Panc1 (cell line): ENCODE results near the gene CTAG2. TPM values are rescaled to one million over a fixed set of nuclear protein-coding genes. Genes with fewer than 3 reads are reported as not detected.
"Not testable (repeated sequence)": the region's sequence is repeated elsewhere in the genome, so short reads cannot be mapped to it uniquely, and the experiment has no call there.

Experiments used
- ATAC-seq: fragments of 200-7000 bp; cut with Tn5 transposase; 2 replicates; pipeline ENCODE4 v1.9.1; 2020; ENCODE audit warnings: mild to moderate bottlenecking, moderate library complexity
- BruUV-seq: library from RNA; stranded (reverse); fragments of 400-500 nt; replicated peaks from 2 replicates; lab custom pipeline; 2021; lab: Mats Ljungman, UMichigan
- CTCF ChIA-PET: fragments of 300-600 bp; sonication (Branson Sonifier 250); formaldehyde crosslinking; loops from one replicate; lab custom pipeline; 2022; ENCODE audit warnings: antibody characterized with exemption; lab: Charles Lee
- POLR2A ChIA-PET: fragments of 300-600 bp; sonication (Branson Sonifier 250); formaldehyde crosslinking; loops from one replicate; lab custom pipeline; 2022; ENCODE audit warnings: antibody characterized with exemption; lab: Charles Lee
- DNase-seq: peaks from one replicate; pipeline ENCODE4 v3.0.0-alpha.2; 2010; ENCODE audit warnings: low read depth, low spot score
- H3K27ac ChIP-seq: 2 replicates; pipeline ENCODE4 v1.5.1; 2011; ENCODE audit warnings: mild to moderate bottlenecking, low read length, inconsistent platforms
- H3K27me3 ChIP-seq: fragments of 200-500 bp; sonication (Bioruptor generic); 2 replicates; pipeline ENCODE4 v1.6.0; 2014; ENCODE audit warnings: low read length, inconsistent platforms; ENCODE audit not compliant: control insufficient read depth, insufficient read depth
- H3K36me3 ChIP-seq: fragments of 200-500 bp; sonication (Bioruptor generic); 2 replicates; pipeline ENCODE4 v1.5.1; 2014; ENCODE audit warnings: inconsistent platforms, mild to moderate bottlenecking, low read length, moderate library complexity; ENCODE audit not compliant: control insufficient read depth, insufficient read depth
- H3K4me1 ChIP-seq: 2 replicates; pipeline ENCODE4 v1.5.1; 2011; ENCODE audit warnings: inconsistent platforms, mild to moderate bottlenecking, low read length, moderate library complexity; ENCODE audit not compliant: control insufficient read depth, insufficient read depth
- H3K4me3 ChIP-seq, 2 experiments: 2 replicates each; pipeline ENCODE4 v1.5.1; 2011 to 2012; ENCODE audit warnings: low read depth in 2 of 2, low read length in 2 of 2, mild to moderate bottlenecking in 2 of 2, inconsistent platforms in 1 of 2, moderate library complexity in 1 of 2
- H3K9me3 ChIP-seq: fragments of 200-500 bp; sonication (Bioruptor generic); 2 replicates; pipeline ENCODE4 v1.5.1; 2014; ENCODE audit warnings: low read depth, mild to moderate bottlenecking, inconsistent platforms, low read length, moderate library complexity; ENCODE audit not compliant: control insufficient read depth, insufficient read depth
- CTCF ChIP-seq: fragments of 450-650 bp; IDR thresholded peaks from 2 replicates; pipeline ENCODE4 v1.5.1; 2017; ENCODE audit warnings: mild to moderate bottlenecking
- POLR2AphosphoS5 ChIP-seq: IDR thresholded peaks from 2 replicates; pipeline ENCODE4 v1.6.1; 2012; ENCODE audit warnings: mild to moderate bottlenecking, low read depth, low read length, moderate library complexity
- REST ChIP-seq, 2 experiments: IDR thresholded peaks; 2 replicates each; pipeline ENCODE4 v1.6.1; 2011 to 2012; ENCODE audit warnings: low read depth in 2 of 2, control low read depth in 1 of 2, low read length in 1 of 2, mild to moderate bottlenecking in 1 of 2, moderate library complexity in 1 of 2; ENCODE audit not compliant: insufficient read depth in 1 of 2
- SIN3A ChIP-seq: IDR thresholded peaks from 2 replicates; pipeline ENCODE4 v1.6.1; 2012; ENCODE audit warnings: low read depth, mild to moderate bottlenecking, low read length, moderate library complexity, borderline replicate concordance; ENCODE audit not compliant: insufficient read depth
- TCF7L2 ChIP-seq: IDR thresholded peaks from 2 replicates; pipeline ENCODE4 v1.6.1; 2011; ENCODE audit warnings: mild to moderate bottlenecking, low read depth, low read length, inconsistent platforms
- in situ Hi-C: cut with HindIII; loops from 2 replicates; pipeline ENCODE4 v1.10.0; 2016; ENCODE audit warnings: low sequenced_read_pairs, low pct_unique_long_range_greater_than_20kb
- intact Hi-C: fragments of 100-400 bp; cut with micrococcal nuclease; formaldehyde crosslinking; loops from one replicate; pipeline ENCODE4 v1.10.0; 2022; ENCODE audit not compliant: unreplicated experiment
- total RNA-seq: library from RNA; stranded (reverse); gene quantifications from one replicate; pipeline ENCODE4 v1.2.1, GENCODE V29; 2021; ENCODE audit not compliant: unreplicated experiment

CTAG2 gene
- total RNA-seq, 1 experiment from 2014 or later, result not detected

GRCh38 chrX:154695911-154696675 lies 42.7 kb upstream of the CTAG2 start:
- no peak overlapping the region for H3K27ac ChIP-seq

GRCh38 chrX:154693394-154693793 lies 40.0 kb upstream of the CTAG2 start:
- TF ChIP-seq CTCF, result no peak
- TF ChIP-seq REST (IDR thresholded peaks at IDR 0.05; ENCODE audit: insufficient read depth in 1 of 2, low read depth in 2 of 2, low read length in 1 of 2), result no peak
- intact Hi-C loops (no loop called here), in situ Hi-C loops (no loop called here)
- H3K4me1 ChIP-seq, result no peaks in the 10 kb centered on the region
- no peak for DNase-seq
- 0 out of 2 replicates have a peak, but pooled peaks cover 2% of the 10 kb centered on the region for H3K9me3 ChIP-seq
- H3K27me3 ChIP-seq, result no peaks in the 10 kb centered on the region
- no peak for ATAC-seq
- POLR2A ChIA-PET, result no interaction called here
- H3K4me3 ChIP-seq, result no peak overlapping the region
- H3K27ac ChIP-seq, result no peak overlapping the region
- CTCF ChIA-PET, result no interaction called here
- no peaks in the 10 kb centered on the region for H3K36me3 ChIP-seq
- BruUV-seq, result no TSS peak

More at GRCh38 chrX:154695911-154696675, 42.7 kb upstream of the CTAG2 start:
- Histone ChIP-seq H3K4me3 (no peak overlapping the region), H3K9me3 (0 out of 2 replicates have a peak, but pooled peaks cover 2% of the 10 kb centered on the region), H3K27me3 (no peaks in the 10 kb centered on the region), H3K4me1 (no peaks in the 10 kb centered on the region), H3K36me3 (no peaks in the 10 kb centered on the region)
- ChIA-PET CTCF (interaction anchor here (0.6 kb wide), 1 partner anchor 144 kb away, joined by 11 read pairs; no protein-coding TSS in a partner anchor), POLR2A (no interaction called here)
- TF ChIP-seq SIN3A, result no peak
- TF ChIP-seq TCF7L2, result no peak
- no peak for TF ChIP-seq POLR2AphosphoS5
- no peak for TF ChIP-seq REST (IDR thresholded peaks at IDR 0.05; ENCODE audit: insufficient read depth in 1 of 2, low read depth in 2 of 2, low read length in 1 of 2)
- TF ChIP-seq CTCF, result no peak
- intact Hi-C loops (no loop called here), in situ Hi-C loops (no loop called here)
- DNase-seq (no peak), ATAC-seq (no peak)
- BruUV-seq, result no TSS peak

GRCh38 chrX:154690438-154690837 lies 37.1 kb upstream of the CTAG2 start:
- in situ Hi-C loops, H3K27me3 ChIP-seq, H3K4me1 ChIP-seq, H3K4me3 ChIP-seq, ATAC-seq, H3K36me3 ChIP-seq, DNase-seq, H3K27ac ChIP-seq, H3K9me3 ChIP-seq, BruUV-seq, intact Hi-C loops, CTCF ChIA-PET, POLR2A ChIA-PET: not testable (repeated sequence)
